SJCRH30 (cell line): ENCODE measurements around the gene C9orf43. TPM values are rescaled to one million over a fixed set of nuclear protein-coding genes. Genes with fewer than 3 reads are reported as not detected.

Source experiments
- DNase-seq, 2 experiments: peaks; one replicate each; pipeline ENCODE4 v3.0.0-alpha.2; 2015 to 2020
- H3K27ac ChIP-seq: fragments of 250-450 bp; sonication (Bioruptor Pico); 2 replicates; pipeline ENCODE4 v1.5.1; 2020; ENCODE audit warnings: mild to moderate bottlenecking, moderate library complexity
- H3K27me3 ChIP-seq: fragments of 250-450 bp; sonication (Bioruptor Pico); 2 replicates; pipeline ENCODE4 v1.5.1; 2020; ENCODE audit warnings: mild to moderate bottlenecking, moderate library complexity
- H3K36me3 ChIP-seq: fragments of 250-450 bp; sonication (Bioruptor Pico); 2 replicates; pipeline ENCODE4 v1.5.1; 2020; ENCODE audit warnings: mild to moderate bottlenecking, moderate library complexity
- H3K4me1 ChIP-seq: fragments of 250-450 bp; sonication (Bioruptor Pico); 2 replicates; pipeline ENCODE4 v1.5.1; 2020; ENCODE audit warnings: mild to moderate bottlenecking, moderate library complexity
- H3K4me3 ChIP-seq: fragments of 250-450 bp; sonication (Bioruptor Pico); 2 replicates; pipeline ENCODE4 v1.5.1; 2020; ENCODE audit warnings: mild to moderate bottlenecking, moderate library complexity
- H3K9me3 ChIP-seq: fragments of 250-450 bp; sonication (Bioruptor Pico); replicated peaks from 2 replicates; pipeline ENCODE4 v1.5.1; 2020; ENCODE audit warnings: mild to moderate bottlenecking, moderate library complexity
- total RNA-seq: library from RNA; depleted of rRNA; stranded (reverse); fragments of >200 nt; shearing (Covaris generic); gene quantifications from 2 replicates; pipeline ENCODE4 v1.2.3, GENCODE V29; 2014

Gene C9orf43
- total RNA-seq, 1 experiment from 2014 or later = 0.69 TPM

DNA sequence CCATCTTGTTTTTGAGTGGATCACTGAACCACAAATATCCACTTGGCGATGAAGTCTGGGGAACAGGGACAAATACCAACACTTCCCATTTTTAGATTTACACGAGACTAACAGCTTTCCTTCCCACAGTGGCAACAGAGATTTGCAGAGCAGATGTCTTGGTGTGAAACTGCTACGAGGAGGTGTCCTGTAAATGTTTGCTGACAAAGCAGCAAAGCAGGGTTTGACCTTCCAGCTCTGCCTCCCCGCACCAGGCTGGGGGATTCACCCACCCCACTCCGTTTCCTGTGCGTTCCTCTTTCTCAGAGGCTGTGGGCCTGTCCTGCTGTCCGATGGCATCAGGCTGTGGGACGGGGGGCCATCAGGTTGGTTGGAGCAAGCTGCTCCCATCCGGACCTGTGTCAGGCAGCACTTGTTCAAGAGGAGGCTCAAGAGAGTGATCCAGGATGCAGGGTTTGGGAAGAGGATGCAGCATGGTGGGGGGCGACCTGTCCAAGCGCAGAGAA, 52.3 kb downstream of the C9orf43 start:
- DNase-seq = no peak
- H3K9me3 ChIP-seq = 0 out of 2 replicates have a peak, but pooled peaks cover 6% of the 10 kb centered on the region
- no peaks in the 10 kb centered on the region for H3K36me3 ChIP-seq
- no peak overlapping the region for H3K27ac ChIP-seq
- no peak overlapping the region for H3K4me3 ChIP-seq
- H3K27me3 ChIP-seq = no peaks in the 10 kb centered on the region; the same call in 1 of the 2 replicates
- no peaks in the 10 kb centered on the region for H3K4me1 ChIP-seq

GRCh38 chr9:113463418-113464285, 53.1 kb downstream of the C9orf43 start, which contains the start of gene RGS3:
Gene RGS3 (plus strand): TSS chr9:113463727. CDS start chr9:113463803, 76 bp downstream.
- no peak within 1 kb of the TSS for H3K27ac ChIP-seq
- H3K36me3 ChIP-seq = no peaks in the 10 kb centered on the region
- H3K9me3 ChIP-seq = 0 out of 2 replicates have a peak, but pooled peaks cover 6% of the 10 kb centered on the region
- H3K4me3 ChIP-seq = no peak within 1 kb of the TSS
- DNase-seq = no peak
- H3K27me3 ChIP-seq = no peaks in the 10 kb centered on the region; the same call in 1 of the 2 replicates
- peaks cover 3% of the 10 kb centered on the region; the same call in 1 of the 2 replicates for H3K4me1 ChIP-seq

- no peaks in the 10 kb centered on the region; the same call in 1 of the 2 replicates for H3K27me3 ChIP-seq
- H3K27ac ChIP-seq = no peak overlapping the region
- 0 out of 2 replicates have a peak, but pooled peaks cover 6% of the 10 kb centered on the region for H3K9me3 ChIP-seq
- no peak for DNase-seq
- no peak overlapping the region for H3K4me3 ChIP-seq
- H3K36me3 ChIP-seq = no peaks in the 10 kb centered on the region
- H3K4me1 ChIP-seq = peaks cover 7% of the 10 kb centered on the region
Observed at GRCh38 chr9:113464286-113464660, 53.7 kb downstream of the C9orf43 start.

GRCh38 chr9:113465599-113466140, 55.1 kb downstream of the C9orf43 start:
- Histone ChIP-seq H3K4me3 (no peak overlapping the region), H3K9me3 (0 out of 2 replicates have a peak, but pooled peaks cover 6% of the 10 kb centered on the region), H3K4me1 (peaks cover 10% of the 10 kb centered on the region), H3K27ac (no peak overlapping the region), H3K36me3 (no peaks in the 10 kb centered on the region), H3K27me3 (no peaks in the 10 kb centered on the region; the same call in 1 of the 2 replicates)
- no peak for DNase-seq

- H3K9me3 ChIP-seq = 0 out of 2 replicates have a peak, but pooled peaks cover 6% of the 10 kb centered on the region
- H3K27me3 ChIP-seq = no peaks in the 10 kb centered on the region; the same call in 1 of the 2 replicates
Observed at GRCh38 chr9:113467183-113467582, 56.6 kb downstream of the C9orf43 start.

GRCh38 chr9:113468716-113469448, 58.3 kb downstream of the C9orf43 start:
- Histone ChIP-seq H3K4me3 (no peak overlapping the region), H3K9me3 (0 out of 2 replicates have a peak, but pooled peaks cover 6% of the 10 kb centered on the region), H3K27me3 (no peaks in the 10 kb centered on the region; the same call in 1 of the 2 replicates), H3K4me1 (peaks cover 10% of the 10 kb centered on the region), H3K36me3 (no peaks in the 10 kb centered on the region), H3K27ac (0 out of 2 replicates have a peak overlapping the region, but pooled peaks have one; percentile 22)
- peak; percentile 72 to 85 for DNase-seq

More at GRCh38 chr9:113467183-113467582, 56.6 kb downstream of the C9orf43 start:
- Histone ChIP-seq H3K4me3 (no peak overlapping the region), H3K27ac (no peak overlapping the region), H3K4me1 (peaks cover 10% of the 10 kb centered on the region), H3K36me3 (no peaks in the 10 kb centered on the region)
- DNase-seq = no peak

- H3K9me3 ChIP-seq = 0 out of 2 replicates have a peak, but pooled peaks cover 6% of the 10 kb centered on the region
- no peak overlapping the region for H3K27ac ChIP-seq
- no peak overlapping the region for H3K4me3 ChIP-seq
- DNase-seq = no peak
- no peaks in the 10 kb centered on the region for H3K36me3 ChIP-seq
- H3K27me3 ChIP-seq = no peaks in the 10 kb centered on the region
- H3K4me1 ChIP-seq = peaks cover 10% of the 10 kb centered on the region
Observed at GRCh38 chr9:113471143-113471542, 60.6 kb downstream of the C9orf43 start.

GRCh38 chr9:113471566-113471965, 61.0 kb downstream of the C9orf43 start:
- peaks cover 10% of the 10 kb centered on the region for H3K4me1 ChIP-seq
- no peak for DNase-seq
- H3K9me3 ChIP-seq = 0 out of 2 replicates have a peak, but pooled peaks cover 6% of the 10 kb centered on the region
- H3K27me3 ChIP-seq = no peaks in the 10 kb centered on the region
- no peak overlapping the region for H3K27ac ChIP-seq
- H3K4me3 ChIP-seq = no peak overlapping the region
- no peaks in the 10 kb centered on the region for H3K36me3 ChIP-seq

DNA sequence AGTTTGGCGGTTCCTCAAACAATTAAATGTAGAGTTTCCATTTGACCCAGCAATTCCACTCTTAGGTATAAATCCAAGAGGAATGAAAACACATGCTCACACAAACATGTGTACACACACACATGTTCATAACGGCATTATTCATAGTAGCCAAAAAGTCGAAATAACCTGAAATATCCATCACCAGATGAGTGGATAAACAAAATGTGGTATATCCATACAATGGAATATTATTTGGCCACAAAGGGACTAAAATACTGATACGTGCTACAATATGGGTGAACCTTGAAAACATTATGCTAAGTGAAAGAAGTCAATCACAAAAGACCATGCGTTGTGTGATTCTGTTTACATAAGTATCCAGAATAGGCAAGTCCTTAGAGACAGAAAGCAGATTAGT, 61.7 kb downstream of the C9orf43 start:
- H3K27ac ChIP-seq = no peak overlapping the region
- no peak overlapping the region for H3K4me3 ChIP-seq
- no peak for DNase-seq
- no peaks in the 10 kb centered on the region for H3K36me3 ChIP-seq
- H3K4me1 ChIP-seq = peaks cover 10% of the 10 kb centered on the region
- no peaks in the 10 kb centered on the region for H3K27me3 ChIP-seq
- H3K9me3 ChIP-seq = 0 out of 2 replicates have a peak, but pooled peaks cover 3% of the 10 kb centered on the region

- H3K4me3 ChIP-seq = no peak overlapping the region
Observed at GRCh38 chr9:113474360-113475028, 63.9 kb downstream of the C9orf43 start.

GRCh38 chr9:113475031-113475430, 64.5 kb downstream of the C9orf43 start:
- Histone ChIP-seq H3K36me3 (no peaks in the 10 kb centered on the region), H3K4me1 (no peaks in the 10 kb centered on the region), H3K27me3 (peaks cover 11% of the 10 kb centered on the region), H3K4me3 (no peak overlapping the region), H3K27ac (no peak overlapping the region), H3K9me3 (no peaks in the 10 kb centered on the region)
- no peak for DNase-seq

More at GRCh38 chr9:113474360-113475028, 63.9 kb downstream of the C9orf43 start:
- Histone ChIP-seq H3K27me3 (peaks cover 11% of the 10 kb centered on the region), H3K9me3 (no peaks in the 10 kb centered on the region), H3K36me3 (no peaks in the 10 kb centered on the region), H3K4me1 (peaks cover under 1% of the 10 kb centered on the region; the same call in 1 of the 2 replicates), H3K27ac (no peak overlapping the region)
- DNase-seq = no peak

GRCh38 chr9:113475992-113476391, 65.4 kb downstream of the C9orf43 start:
- no peak for DNase-seq
- no peak overlapping the region for H3K27ac ChIP-seq

GRCh38 chr9:113476511-113476916, 66.0 kb downstream of the C9orf43 start:
- no peak overlapping the region for H3K27ac ChIP-seq
- DNase-seq = no peak
- H3K4me1 ChIP-seq = no peaks in the 10 kb centered on the region
- no peaks in the 10 kb centered on the region for H3K9me3 ChIP-seq
- no peaks in the 10 kb centered on the region for H3K36me3 ChIP-seq
- H3K27me3 ChIP-seq = peaks cover 11% of the 10 kb centered on the region
- H3K4me3 ChIP-seq = no peak overlapping the region

More at GRCh38 chr9:113475992-113476391, 65.4 kb downstream of the C9orf43 start:
- Histone ChIP-seq H3K36me3 (no peaks in the 10 kb centered on the region), H3K4me3 (no peak overlapping the region), H3K4me1 (no peaks in the 10 kb centered on the region), H3K9me3 (no peaks in the 10 kb centered on the region), H3K27me3 (peaks cover 11% of the 10 kb centered on the region)

- no peak overlapping the region for H3K4me3 ChIP-seq
- no peak overlapping the region for H3K27ac ChIP-seq
- DNase-seq = no peak
- peaks cover 11% of the 10 kb centered on the region for H3K27me3 ChIP-seq
- no peaks in the 10 kb centered on the region for H3K9me3 ChIP-seq
- H3K4me1 ChIP-seq = no peaks in the 10 kb centered on the region
- no peaks in the 10 kb centered on the region for H3K36me3 ChIP-seq
Observed at GRCh38 chr9:113477058-113477457, 66.5 kb downstream of the C9orf43 start.
